ENCODE data around the gene ZNF275.
"Not testable (repeated sequence)": the region's sequence is repeated elsewhere in the genome, so short reads cannot be mapped to it uniquely, and the experiment has no call there.

The ZNF275 gene

DNA sequence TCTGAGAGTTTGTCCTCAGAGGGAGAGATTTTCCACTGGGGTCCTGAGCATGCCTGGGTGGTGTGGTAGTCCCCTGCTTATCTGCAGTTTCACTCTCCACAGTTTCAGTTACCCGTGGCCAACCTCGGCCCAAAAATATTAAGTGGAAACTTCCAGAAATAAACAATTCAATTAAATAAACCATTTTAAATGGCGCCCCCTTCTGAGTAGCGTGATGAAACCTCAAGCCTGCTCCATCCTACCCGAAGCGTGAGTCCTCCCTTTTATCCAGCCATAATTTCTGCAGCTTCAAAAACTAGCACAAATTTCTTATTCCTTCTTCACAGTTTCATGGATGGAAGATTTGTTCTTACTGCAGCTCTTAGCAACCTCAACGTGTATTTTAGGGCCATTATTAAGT, 40.5 kb downstream of the ZNF275 start:
- Mint-ChIP-seq H3K4me1 (peaks cover 5% of the 10 kb centered on the region), H3K4me3 (no peak overlapping the region), H3K9me3 (no peaks in the 10 kb centered on the region), H3K27me3 (peaks cover 15% of the 10 kb centered on the region), H3K36me3 (ENCODE audit: insufficient read depth) (no peaks in the 10 kb centered on the region), H3K27ac (ENCODE audit: low read depth) (no peak overlapping the region)
- no peak for ATAC-seq (replicated peaks; ENCODE audit: extremely low read depth, poor library complexity, severe bottlenecking)
- DNase-seq (ENCODE audit: low spot score in 2 of 2) = no peak

DNA sequence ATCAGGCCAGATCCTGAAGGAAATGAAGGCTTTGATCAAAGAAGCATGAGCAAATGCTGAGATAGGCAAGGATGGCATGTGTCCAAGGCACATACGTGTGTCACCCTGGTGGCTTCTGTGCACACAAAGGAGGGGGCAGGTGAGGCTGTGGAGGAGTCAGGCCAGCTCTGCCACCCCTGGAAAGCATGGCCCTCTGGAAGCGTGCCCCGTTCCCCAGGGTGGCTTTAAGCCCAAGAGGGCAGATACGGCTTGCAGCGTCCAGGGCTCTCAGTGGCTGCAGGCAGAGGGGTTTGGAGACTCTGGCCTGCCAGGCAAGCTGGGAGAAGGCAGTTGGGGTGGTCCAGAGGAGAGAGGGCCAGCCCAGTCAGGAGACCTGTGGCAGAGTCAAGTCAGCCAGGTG, 41.6 kb downstream of the ZNF275 start:
- Mint-ChIP-seq H3K27ac (ENCODE audit: low read depth) (no peak overlapping the region), H3K4me1 (peaks cover 3% of the 10 kb centered on the region), H3K9me3 (no peaks in the 10 kb centered on the region), H3K4me3 (no peak overlapping the region), H3K27me3 (peaks cover 5% of the 10 kb centered on the region), H3K36me3 (ENCODE audit: insufficient read depth) (no peaks in the 10 kb centered on the region)
- no peak for DNase-seq (ENCODE audit: low spot score in 2 of 2)
- no peak for ATAC-seq (replicated peaks; ENCODE audit: extremely low read depth, poor library complexity, severe bottlenecking)

DNA sequence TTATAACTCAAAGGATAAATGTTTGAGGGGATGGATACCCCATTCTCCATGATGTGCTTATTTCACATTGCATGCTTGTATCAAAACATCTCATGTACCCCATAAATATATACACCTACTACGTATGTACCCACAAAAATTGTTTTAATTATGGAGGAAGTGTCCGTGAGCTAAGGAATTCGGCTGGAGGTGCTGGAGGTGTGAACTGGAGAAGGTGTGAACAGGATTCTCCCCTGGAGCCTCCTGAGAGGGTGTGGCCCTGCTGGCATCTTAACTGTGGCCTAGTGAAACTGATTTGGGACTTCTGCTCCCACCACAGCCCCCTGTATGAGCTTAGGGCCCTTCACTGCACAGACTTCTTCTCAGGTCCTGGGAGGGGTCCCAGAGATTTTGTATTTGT, 43.8 kb downstream of the ZNF275 start:
- no peak for DNase-seq (ENCODE audit: low spot score in 2 of 2)
- no peaks in the 10 kb centered on the region for H3K4me1 Mint-ChIP-seq

DNA sequence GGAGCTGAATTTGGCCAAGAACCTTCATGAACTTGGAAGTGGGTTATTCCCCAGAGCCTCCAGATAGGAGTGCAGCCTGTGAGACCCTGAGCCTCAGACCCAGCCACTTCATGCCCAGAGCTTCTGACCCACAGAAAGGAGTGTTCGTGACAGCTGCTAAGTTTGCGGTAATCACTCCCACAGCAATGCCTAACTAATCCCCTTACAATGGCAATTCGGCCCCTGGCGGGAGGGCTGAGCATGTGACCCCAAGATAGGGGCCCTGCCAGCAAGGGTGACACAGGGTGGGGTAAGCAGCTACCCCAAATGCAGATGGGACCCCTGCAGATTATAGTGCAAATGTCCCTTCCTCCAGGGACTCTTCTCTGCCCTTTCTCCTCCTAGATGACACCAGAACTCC, 44.7 kb downstream of the ZNF275 start:
- Mint-ChIP-seq H3K36me3 (ENCODE audit: insufficient read depth) (no peaks in the 10 kb centered on the region), H3K27ac (ENCODE audit: low read depth) (no peak overlapping the region), H3K4me1 (no peaks in the 10 kb centered on the region), H3K4me3 (no peak overlapping the region), H3K9me3 (no peaks in the 10 kb centered on the region), H3K27me3 (no peaks in the 10 kb centered on the region)
- no peak for DNase-seq (ENCODE audit: low spot score in 2 of 2)
- no peak for ATAC-seq (replicated peaks; ENCODE audit: extremely low read depth, poor library complexity, severe bottlenecking)

More for the DNA sequence above, 43.8 kb downstream of the ZNF275 start:
- Mint-ChIP-seq H3K4me3 (no peak overlapping the region), H3K27ac (ENCODE audit: low read depth) (no peak overlapping the region), H3K9me3 (no peaks in the 10 kb centered on the region), H3K27me3 (no peaks in the 10 kb centered on the region), H3K36me3 (ENCODE audit: insufficient read depth) (no peaks in the 10 kb centered on the region)
- no peak for ATAC-seq (replicated peaks; ENCODE audit: extremely low read depth, poor library complexity, severe bottlenecking)

DNA sequence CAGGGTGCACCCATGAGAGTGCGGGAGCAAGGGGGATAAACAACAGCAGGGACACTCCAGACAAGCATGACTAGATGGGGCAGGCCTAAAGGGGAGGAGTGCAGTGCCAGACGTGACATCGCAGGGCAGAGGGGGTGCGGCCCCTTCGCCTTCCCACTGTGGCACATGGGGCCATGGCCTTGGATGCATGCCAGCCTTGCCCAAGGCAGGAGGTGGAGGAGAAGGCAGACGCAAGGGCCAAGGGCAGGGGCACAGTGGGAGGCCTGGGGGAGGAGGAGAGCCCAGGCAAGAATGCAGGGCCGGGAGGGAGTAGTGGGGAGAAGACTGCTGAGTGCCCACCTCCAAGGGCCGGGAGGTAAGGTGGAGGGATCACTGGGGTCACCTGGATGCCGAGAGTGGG, 45.6 kb downstream of the ZNF275 start:
- ATAC-seq (replicated peaks; ENCODE audit: extremely low read depth, poor library complexity, severe bottlenecking) (no peak), DNase-seq (ENCODE audit: low spot score in 2 of 2) (no peak)
- Mint-ChIP-seq H3K27me3 (no peaks in the 10 kb centered on the region), H3K4me1 (no peaks in the 10 kb centered on the region), H3K4me3 (no peak overlapping the region), H3K27ac (ENCODE audit: low read depth) (no peak overlapping the region), H3K36me3 (ENCODE audit: insufficient read depth) (no peaks in the 10 kb centered on the region), H3K9me3 (no peaks in the 10 kb centered on the region)

DNA sequence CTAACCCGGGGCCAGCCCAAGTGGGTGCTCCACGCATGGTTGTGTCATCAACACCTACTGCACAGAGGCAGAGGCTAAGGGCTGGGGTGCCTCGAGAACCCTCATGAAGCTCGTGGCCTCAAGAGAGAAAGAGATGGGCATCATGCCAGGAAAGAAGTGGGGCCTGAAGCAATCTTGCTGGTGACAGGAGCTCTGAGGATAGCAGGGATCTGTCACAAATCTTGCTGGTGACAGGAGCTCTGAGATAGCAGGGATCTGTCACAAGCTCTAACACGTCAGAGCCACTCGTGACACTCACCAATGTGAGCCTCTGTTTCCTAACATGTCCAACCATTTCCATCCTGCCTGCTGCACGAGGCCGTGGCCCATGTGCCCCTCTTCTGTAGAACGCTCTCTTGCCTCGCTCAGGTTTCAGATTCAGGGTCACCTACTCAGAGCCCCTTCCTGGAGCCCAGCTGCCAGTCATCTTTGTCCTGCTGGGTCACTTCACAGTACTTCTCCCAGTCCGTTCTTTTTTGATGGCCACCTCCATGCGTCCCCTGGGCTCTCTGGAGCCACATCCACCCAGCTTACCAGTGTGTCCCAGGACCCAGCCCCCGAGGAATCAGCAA, 46.1 kb downstream of the ZNF275 start:
- H3K4me1 Mint-ChIP-seq = no peaks in the 10 kb centered on the region
- H3K9me3 Mint-ChIP-seq = no peaks in the 10 kb centered on the region
- H3K27me3 Mint-ChIP-seq = no peaks in the 10 kb centered on the region
- ATAC-seq (replicated peaks; ENCODE audit: extremely low read depth, poor library complexity, severe bottlenecking) (no peak), DNase-seq (ENCODE audit: low spot score in 2 of 2) (no peak)
- no peak overlapping the region for H3K27ac Mint-ChIP-seq (ENCODE audit: low read depth)
- no peak overlapping the region for H3K4me3 Mint-ChIP-seq
- H3K36me3 Mint-ChIP-seq (ENCODE audit: insufficient read depth) = no peaks in the 10 kb centered on the region

DNA sequence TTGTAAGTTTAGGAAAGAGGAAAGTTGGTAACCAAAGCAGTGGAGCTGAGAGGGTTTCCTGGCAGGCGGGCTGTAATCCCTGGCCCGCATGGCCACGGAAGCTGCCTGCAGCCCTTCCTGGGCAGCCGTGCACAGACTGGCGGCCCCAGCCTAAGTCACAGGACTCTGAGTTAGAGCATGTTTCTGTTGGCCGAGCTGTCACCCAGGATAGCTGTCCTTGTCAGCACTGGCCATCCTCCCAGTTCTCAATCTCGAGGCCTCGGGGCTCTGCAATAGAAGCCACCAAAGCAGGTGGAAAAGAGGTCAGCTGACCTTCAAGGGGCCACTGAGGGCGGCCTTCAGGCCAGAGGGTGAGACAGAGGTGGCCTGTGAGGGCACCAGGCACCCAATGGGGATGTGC, 46.7 kb downstream of the ZNF275 start:
- H3K4me3 Mint-ChIP-seq = no peak overlapping the region
- no peaks in the 10 kb centered on the region for H3K4me1 Mint-ChIP-seq
- DNase-seq (ENCODE audit: low spot score in 2 of 2) = no peak
- H3K9me3 Mint-ChIP-seq = no peaks in the 10 kb centered on the region
- no peaks in the 10 kb centered on the region for H3K36me3 Mint-ChIP-seq (ENCODE audit: insufficient read depth)
- no peak for ATAC-seq (replicated peaks; ENCODE audit: extremely low read depth, poor library complexity, severe bottlenecking)
- H3K27ac Mint-ChIP-seq (ENCODE audit: low read depth) = no peak overlapping the region
- no peaks in the 10 kb centered on the region for H3K27me3 Mint-ChIP-seq

DNA sequence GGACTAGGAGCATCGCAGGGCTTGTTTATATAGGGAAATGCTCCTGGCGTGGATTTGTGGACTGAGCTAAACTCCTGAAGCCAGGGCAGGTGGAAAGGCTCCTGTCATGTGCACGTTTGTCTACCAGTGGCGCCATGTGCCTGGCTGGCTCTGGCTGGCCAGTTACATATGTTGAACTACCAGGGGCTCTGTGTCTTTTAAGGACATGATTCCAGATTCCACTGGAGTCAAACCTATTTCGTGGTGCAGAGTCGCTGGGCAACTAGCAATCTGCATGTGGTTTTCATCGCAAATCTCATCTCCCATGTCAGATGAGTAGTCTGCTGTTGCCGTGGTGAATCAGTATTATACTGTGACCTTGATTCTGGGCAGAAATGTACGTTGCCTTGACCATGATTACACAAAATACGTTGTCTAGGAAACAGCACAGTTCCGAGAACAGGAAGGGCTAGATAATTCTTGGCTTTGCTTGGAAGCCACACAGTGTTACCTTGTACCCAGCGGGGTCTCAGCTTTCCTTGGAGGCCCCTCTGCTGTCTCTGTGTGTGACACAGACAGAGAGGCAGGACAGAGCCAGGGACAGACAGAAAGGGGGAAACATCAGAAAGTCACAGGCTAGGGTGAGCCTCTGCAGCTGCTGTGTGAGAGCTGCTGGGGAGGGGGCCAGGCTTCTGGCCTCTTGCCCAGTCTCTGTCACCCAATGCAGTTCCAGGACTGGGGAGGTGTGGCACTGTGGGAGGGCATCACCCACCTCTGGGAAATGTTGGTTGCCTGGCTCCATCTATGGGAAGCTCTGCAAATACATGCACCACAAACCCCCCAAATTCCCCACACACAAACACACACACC, 48.0 kb downstream of the ZNF275 start:
- no peak for ATAC-seq (replicated peaks; ENCODE audit: extremely low read depth, poor library complexity, severe bottlenecking)
- no peaks in the 10 kb centered on the region for H3K36me3 Mint-ChIP-seq (ENCODE audit: insufficient read depth)
- no peak overlapping the region for H3K4me3 Mint-ChIP-seq
- H3K27ac Mint-ChIP-seq (ENCODE audit: low read depth) = no peak overlapping the region
- H3K27me3 Mint-ChIP-seq = no peaks in the 10 kb centered on the region
- H3K9me3 Mint-ChIP-seq = no peaks in the 10 kb centered on the region
- no peak for DNase-seq (ENCODE audit: low spot score in 2 of 2)
- H3K4me1 Mint-ChIP-seq = no peaks in the 10 kb centered on the region

DNA sequence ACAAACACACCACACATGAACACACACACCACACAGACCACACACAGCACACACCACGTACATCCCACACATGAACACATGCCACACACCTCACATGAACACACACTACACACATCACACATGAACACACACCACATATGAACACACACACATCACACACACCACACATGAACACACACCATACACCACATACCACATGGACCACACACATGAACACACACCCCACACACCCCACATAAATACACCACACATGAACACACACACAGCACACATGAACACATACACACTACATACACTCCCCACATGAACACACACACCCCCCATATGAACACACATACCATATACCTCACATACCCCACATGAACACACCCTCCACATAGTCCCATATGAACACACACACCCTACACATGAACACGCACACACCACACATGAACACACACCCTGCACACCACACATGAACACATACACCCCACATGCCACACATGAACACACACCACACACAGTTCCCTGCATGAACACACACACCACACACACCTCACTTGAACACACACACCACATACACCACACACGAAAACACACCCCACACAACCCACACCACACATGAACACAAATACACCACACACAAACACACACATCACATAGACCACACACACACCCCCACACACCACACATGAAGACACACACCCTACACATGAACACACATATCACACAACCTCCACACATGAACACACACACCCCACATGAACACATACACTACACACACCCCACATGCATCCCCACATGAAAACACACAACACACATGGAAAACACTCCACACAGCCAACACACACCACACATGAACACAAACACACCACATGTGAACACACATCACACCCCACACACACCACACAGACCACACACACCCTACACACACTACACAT, 48.9 kb downstream of the ZNF275 start:
- Mint-ChIP-seq H3K9me3 (no peaks in the 10 kb centered on the region), H3K4me1 (no peaks in the 10 kb centered on the region), H3K36me3 (ENCODE audit: insufficient read depth) (no peaks in the 10 kb centered on the region), H3K27me3 (no peaks in the 10 kb centered on the region), H3K27ac (ENCODE audit: low read depth) (no peak overlapping the region), H3K4me3 (no peak overlapping the region)
- ATAC-seq (replicated peaks; ENCODE audit: extremely low read depth, poor library complexity, severe bottlenecking) = no peak
- no peak for DNase-seq (ENCODE audit: low spot score in 2 of 2)

DNA sequence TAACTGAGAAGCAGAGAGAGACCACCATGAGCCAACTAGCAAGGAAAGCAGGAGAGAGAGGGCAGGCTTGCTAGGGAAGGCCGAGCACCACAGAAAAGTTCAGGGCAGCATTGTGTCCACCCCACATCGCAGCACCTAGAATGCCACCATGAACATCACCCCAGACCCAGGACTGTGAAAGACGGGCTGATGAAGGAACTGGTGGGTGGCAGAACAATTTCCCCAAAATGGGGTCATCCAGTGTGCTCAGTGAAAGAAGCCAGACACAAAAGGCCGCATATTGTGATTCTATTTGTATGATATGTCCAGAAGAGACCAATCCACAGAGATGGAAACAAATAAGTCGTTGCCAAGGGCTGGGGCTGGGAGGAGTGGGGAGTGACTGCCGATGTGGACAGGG, 50.4 kb downstream of the ZNF275 start:
- Mint-ChIP-seq H3K9me3 (no peaks in the 10 kb centered on the region), H3K27ac (ENCODE audit: low read depth) (no peak overlapping the region), H3K4me1 (no peaks in the 10 kb centered on the region), H3K36me3 (ENCODE audit: insufficient read depth) (no peaks in the 10 kb centered on the region), H3K27me3 (no peaks in the 10 kb centered on the region), H3K4me3 (no peak overlapping the region)
- ATAC-seq (replicated peaks; ENCODE audit: extremely low read depth, poor library complexity, severe bottlenecking) (no peak), DNase-seq (ENCODE audit: low spot score in 2 of 2) (no peak)

DNA sequence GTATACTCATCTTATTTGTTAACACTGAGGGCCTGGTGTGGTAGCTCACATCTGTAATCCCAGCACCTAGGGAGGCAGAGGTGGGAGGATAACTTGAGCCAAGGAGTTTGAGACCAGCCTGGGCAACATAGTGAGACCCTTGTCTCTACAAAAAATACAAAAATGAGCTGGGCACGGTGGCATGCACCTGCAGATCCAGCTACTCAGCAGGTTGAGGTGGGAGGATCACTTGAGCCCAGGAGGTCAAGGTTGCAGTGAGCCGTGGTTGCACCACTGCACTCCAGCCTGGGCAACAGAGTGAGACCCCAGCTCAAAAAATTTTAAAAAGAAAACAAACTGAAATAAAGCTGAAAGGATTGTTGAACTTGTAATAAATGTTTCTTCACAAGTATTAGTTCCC, 51.0 kb downstream of the ZNF275 start:
- H3K4me1 Mint-ChIP-seq; H3K36me3 Mint-ChIP-seq (ENCODE audit: insufficient read depth); H3K27ac Mint-ChIP-seq (ENCODE audit: low read depth); H3K4me3 Mint-ChIP-seq; DNase-seq (ENCODE audit: low spot score in 2 of 2); H3K9me3 Mint-ChIP-seq; ATAC-seq (replicated peaks; ENCODE audit: extremely low read depth, poor library complexity, severe bottlenecking); H3K27me3 Mint-ChIP-seq: not testable (repeated sequence)

DNA sequence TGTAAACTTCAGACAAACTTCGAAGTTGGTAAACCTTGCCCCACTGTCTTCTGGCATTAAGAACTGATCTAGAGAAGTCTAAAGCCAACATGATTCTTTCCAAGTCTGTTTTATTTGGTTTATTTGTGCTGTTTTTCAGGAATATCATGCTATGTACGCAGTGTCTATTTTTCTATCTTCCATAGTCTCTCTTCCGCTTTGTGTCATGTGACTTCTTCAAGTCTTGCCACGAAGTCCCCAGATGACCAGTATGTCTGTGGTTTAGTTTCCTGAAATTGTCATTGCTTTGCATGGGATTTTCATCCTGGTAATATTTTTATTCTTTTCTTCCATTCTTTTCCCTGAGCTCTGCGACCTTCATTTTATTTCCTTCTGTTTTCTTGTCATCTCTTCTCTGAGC, 52.1 kb downstream of the ZNF275 start:
- DNase-seq (ENCODE audit: low spot score in 2 of 2) = no peak
- no peaks in the 10 kb centered on the region for H3K4me1 Mint-ChIP-seq
- no peak for ATAC-seq (replicated peaks; ENCODE audit: extremely low read depth, poor library complexity, severe bottlenecking)
- H3K9me3 Mint-ChIP-seq = no peaks in the 10 kb centered on the region
- no peak overlapping the region for H3K27ac Mint-ChIP-seq (ENCODE audit: low read depth)
- no peaks in the 10 kb centered on the region for H3K36me3 Mint-ChIP-seq (ENCODE audit: insufficient read depth)
- H3K27me3 Mint-ChIP-seq = no peaks in the 10 kb centered on the region
- no peak overlapping the region for H3K4me3 Mint-ChIP-seq
